Measurements from ENCODE around the gene ZNF655.
"Not testable (repeated sequence)": the region's sequence is repeated elsewhere in the genome, so short reads cannot be mapped to it uniquely, and the experiment has no call there.

The ZNF655 gene

DNA sequence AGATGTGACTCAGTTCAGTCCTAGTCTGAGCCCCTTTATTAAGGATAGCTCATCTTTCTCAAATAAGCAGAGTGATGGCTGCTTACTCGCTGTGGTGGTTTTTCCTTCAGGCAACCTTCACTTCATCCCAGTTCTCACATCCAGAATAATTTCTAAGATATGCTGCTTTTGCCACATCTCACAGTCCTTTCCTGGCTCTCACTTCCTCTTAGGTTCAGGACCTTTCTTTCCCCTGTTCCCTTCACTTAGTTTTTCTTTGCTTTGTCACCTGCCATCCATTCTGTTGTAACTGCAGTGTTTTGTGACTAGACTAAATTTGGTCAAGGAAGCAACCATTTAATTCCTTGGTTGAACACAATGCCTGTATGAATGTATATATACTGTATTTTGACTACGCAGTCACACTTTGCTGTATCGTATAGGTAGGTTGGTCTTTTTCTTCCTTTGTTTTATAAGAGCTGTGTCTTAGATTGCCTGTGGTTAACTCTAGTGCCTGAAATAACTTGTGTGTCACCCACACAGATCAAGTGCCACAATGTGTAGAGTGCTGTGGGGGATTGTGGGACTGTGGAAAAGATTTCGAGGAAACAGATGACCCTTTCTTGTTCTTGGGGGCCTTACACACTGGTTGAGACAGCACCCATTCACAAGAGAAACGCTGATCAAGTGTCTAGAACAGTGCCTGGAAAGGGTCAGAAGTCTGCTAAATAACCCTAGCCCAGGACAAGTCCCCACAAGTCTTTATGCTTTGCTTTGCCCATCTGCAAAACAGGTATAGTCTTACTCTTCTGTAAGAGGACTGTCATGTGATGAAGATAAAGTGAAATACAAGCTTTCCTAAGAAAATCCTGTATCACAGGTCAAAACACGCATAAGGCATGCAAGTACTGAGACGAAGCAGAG is 2.6 kb downstream of the ZNF655 start:
- FAIRE-seq = no peak

DNA sequence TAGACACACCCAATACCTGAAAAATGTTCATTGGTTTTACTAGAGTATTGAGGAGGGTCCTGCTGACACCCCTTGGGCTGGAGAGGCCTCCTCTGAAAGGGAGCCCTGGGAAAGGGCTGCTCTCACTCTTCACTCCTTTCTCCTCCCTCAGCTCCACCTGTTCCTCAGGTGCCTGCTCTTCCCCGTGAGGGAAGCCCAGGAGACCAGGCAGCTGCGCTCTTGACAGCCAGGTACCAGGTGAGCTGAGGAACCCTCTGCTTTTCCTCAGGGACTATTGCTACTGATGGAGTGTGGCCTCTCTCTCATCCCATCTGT is 3.3 kb downstream of the ZNF655 start:
- FAIRE-seq = no peak

DNA sequence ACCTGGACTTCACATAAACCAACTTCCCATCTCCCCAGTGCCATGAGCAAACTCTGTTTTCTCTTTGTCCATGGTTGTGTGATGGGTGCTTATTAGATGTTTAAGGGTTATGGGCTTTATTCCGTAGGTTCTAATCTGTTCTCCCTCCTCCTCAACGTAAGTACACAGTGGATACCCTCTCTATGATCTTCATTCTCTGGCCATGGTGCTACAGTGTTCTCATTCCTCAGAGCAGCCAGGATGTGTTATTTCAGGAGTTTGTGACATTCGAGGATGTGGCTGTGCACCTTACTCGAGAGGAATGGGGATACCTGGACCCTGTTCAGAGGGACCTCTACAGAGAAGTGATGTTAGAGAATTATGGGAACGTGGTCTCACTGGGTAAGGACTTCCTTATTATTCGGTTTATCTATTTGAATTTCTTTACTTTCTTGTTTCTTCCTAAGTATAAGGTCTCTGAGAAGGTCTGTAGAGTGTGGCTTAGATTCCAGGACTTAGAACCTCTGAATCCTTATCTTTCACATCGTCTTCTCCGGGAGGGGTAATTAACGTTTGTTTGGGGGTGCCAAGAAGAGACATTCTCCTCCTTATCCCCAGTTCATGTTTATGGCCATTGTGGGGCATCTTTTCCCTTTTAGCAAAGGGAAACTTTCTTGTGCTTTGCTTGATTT is 3.8 kb downstream of the ZNF655 start:
- FAIRE-seq = no peak

DNA sequence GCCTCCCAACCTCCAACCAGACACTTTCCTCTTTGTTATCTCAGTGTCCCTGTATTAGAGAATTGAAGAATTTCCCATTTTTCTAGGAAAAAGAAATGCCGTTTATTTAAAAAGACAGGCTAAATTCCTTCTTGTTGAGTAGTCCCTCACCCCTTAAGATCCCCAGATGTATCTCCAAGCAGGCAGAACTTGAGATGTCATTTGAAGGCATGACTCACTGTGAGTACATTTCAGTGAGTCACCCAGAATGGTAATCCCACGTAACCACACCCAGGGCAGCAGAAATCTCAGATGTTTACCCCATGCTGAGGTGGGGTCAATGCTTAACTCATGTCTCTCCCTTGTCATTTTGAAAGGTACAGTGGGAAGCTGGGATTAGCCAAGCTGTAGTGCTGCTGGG is 4.4 kb downstream of the ZNF655 start:
- FAIRE-seq = no peak

DNA sequence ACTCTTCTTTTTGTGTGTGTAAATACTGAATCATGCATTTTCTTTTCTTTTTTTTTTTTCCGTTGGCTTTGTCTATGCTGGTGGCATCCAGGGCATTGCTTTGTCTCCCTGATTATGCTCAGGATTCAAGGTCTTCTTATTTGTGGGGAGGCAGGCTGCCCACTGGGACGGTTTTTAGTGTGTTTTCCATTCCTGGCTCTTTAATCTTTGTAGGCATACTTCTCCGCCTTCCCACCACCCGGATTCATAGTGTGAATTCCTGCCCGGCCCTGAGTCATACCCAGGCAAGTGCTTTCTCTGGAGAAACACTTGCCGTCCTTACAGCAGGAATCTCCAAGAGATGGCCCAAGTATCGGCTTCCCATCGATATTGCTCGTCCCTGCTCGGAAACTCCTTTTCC is 5.2 kb downstream of the ZNF655 start:
- FAIRE-seq = no peak

DNA sequence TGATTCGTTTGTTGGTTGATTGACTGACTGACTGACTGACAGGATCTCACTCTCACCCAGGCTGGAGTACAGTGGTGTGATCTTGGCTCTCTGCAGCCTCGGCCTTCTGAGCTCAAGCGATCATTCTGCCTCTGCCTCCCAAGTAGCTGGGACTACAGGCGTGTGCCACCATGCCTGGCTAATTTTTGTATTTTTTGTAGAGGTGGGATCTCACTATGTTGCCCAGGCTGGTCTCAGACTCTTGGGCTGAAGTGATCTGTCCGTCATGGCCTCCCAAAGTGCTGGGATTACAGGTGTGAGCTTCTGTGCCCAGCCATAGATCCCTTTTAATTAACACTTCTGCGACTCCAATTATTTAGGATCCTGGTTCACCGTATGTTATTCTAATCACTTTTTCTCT is 10.3 kb downstream of the ZNF655 start:
- not testable (repeated sequence) for FAIRE-seq

DNA sequence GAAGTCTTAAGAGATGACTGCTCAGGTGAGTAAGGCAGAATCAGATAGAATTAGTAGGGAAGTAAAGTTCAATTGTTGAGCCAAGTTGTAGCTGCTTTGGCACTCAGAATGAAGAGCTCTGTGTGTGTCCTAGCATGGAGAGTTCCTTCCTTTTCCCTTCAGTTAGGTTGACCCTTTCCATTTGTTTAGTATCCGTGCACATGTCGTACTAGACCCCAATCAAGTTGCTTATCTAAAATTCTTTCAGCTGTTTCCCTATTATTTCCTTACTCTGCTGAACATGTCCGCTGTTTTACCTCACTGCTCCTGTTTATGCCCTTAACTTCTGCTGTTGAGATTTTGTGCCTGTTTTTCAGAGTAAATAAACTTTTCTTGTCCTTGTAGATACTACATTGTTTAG is 13.3 kb downstream of the ZNF655 start:
- no peak for FAIRE-seq

DNA sequence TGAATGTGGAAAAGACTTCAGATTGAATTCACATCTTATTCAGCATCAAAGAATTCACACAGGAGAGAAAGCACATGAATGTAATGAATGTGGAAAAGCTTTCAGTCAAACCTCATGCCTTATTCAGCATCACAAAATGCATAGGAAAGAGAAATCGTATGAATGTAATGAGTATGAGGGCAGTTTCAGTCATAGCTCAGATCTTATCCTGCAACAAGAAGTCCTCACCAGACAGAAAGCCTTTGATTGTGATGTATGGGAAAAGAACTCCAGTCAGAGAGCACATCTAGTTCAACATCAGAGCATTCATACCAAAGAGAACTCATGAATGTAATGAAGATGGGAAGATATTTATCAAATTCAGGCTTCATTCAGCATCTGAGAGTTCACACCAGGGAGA is 14.8 kb downstream of the ZNF655 start:
- no peak for FAIRE-seq

DNA sequence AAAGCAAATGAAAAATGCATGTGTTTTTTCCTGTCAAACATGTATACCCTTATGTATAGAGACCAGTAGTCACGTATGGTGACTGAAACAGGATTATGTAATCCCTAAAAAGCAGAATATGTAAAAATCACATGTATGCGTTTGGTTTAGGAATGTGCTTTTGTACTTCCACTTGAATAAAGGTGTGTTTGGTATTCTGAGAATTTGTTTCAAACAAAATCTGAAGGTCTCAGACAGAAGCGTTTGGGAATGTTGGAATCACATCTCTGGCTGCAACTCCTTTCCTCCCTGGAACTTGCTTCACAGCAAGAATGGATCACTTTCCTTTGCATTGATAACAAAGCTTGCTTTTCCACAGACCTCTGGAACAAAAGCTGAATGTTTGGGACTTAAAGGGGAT is 17.8 kb downstream of the ZNF655 start:
- FAIRE-seq = no peak

DNA sequence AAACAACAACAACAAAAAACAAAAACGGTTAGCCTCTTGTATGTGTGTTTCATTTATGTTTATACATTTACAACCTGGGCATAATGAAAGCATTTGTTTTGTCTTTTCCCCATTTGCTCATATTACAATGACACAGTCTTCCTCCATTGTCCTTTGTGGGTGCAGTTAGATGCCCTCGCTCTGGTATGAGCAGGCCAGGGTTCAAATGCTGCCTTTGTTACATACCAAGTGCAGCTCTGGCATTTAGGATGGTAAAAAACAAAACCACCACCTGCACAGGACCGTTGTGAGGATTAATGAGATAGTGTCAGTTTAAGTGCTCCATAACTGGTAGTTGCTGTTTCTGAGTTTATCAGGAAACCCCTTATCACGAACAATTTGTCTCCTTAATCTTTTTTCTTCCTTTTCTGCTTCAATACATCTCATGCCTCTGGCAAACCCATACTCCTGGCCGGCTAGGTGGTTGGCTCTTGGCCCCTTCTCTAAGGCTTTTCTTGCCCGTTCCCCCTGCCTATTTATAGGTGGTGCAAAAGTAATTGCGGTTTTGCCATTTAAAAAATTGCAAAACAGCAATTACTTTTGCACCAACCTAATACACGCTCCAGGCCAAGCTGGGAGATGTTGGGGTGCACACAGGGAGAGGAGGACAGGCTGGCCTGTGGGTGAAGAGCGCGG is 21.0 kb downstream of the ZNF655 start:
- no peak for FAIRE-seq

DNA sequence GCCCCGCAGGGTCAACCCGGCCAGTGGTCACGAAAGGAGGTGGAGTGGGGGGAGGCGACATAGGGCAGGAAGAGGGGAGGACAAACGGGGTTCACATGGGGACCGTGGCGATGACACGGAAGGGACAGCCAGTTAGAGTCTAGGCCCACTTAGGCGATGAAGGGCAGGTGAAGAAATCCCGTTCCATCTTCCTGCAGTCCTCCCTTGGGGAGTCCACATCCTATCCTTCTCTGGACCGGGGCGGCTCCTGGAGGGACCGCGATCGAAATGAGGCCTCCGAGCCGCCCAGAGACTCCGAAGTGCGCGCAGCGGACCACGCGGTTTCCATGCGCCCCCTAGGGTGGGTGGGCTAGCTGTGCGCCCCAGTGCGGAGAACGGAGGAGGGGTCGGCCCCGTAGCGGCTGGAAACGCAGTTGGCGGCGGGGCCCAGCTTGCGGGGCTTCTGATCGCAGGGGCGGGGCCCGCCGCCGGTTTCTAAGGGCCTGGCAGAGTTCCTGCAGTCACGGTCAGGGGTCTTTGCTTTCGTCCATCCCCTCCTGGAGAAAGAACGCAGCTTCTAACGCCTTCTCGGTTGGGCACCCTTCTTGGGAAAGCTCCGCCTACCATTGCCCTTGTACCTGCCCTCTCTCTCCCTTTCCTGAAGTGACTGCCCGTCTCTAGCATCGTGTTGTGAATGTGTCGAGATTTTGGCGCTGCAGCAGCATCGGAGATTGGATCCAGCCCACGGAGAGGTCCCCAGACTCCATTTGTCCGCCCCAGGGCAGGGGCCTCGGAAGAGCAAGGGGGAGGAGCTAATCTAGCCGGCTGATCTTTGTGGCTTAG is 21.7 kb downstream of the ZNF655 start:
- FAIRE-seq = no peak

DNA sequence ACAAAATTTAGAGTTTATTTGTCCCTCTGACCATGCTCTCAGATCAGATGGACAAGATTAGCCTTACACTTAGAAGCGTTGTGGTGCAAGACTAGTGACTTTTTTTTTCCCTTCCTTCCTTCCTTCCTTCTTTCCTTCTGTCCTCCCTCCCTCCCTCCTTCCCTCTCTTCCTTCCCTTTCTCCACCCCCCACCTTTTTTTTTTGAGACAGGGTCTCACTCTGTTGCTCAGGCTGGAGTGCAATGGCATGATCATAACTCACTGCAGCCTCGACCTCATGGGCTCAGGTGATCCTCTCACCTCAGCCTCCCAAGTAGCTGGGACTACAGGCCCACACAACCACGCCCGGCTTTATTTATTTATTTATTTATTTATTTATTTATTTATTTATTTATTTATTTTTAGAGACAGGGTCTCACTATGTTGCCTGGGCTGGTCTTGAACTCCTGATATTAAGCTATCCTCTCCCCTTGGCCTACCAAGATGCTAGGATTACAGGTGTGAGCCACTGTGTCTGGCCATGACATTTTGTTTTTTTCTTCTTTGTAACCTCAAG is 22.4 kb downstream of the ZNF655 start:
- FAIRE-seq = not testable (repeated sequence)

DNA sequence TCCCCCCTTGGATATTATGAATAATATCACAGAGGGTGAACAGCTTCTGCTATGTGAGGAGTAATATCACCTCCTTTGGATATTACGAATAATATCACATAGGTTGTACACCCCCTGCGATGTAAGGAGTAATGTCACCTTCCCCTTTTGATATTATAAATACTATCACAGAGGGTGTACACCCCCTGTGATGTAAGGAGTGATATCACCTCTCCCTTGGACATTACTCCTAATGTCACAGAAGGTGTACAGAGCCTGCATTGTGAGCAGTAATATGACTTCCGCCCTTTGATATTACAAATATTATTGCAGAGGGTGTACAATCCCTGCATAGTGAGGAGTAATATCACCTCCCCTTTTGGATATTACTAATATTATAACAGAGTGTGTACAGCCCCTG is 30.4 kb downstream of the ZNF655 start:
- no peak for FAIRE-seq

DNA sequence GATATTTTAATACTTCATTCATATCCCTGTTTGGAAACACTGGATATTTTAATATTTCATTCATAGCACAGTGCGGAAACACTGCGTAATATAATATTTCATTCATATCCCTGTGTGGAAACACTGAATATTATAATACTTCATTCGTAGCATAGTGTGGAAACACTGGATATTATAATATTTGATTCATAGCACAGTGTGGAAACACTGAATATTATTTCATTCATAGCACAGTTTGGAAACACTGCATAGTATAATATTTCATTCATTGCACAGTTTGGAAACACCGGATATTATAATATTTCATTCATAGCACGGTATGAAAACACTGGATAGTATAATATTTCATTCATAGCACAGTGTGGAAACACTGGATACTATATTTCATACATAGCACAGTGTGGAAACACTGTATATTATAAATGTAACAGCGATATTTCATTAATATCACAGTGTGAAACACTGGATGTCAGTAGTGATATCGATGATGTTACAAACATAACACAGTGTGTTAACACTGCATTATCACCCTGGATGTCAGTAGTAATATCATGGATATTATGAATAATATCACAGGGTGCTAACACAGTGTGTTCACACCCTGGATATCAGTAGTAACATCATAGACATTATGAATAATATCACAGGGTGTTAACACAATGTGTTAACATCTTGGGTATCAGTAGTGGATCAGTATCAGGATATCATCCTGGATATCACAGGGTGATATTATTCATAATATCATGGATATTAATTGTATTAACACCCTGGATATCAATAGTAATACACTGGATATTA is 36.7 kb downstream of the ZNF655 start:
- no peak for FAIRE-seq

DNA sequence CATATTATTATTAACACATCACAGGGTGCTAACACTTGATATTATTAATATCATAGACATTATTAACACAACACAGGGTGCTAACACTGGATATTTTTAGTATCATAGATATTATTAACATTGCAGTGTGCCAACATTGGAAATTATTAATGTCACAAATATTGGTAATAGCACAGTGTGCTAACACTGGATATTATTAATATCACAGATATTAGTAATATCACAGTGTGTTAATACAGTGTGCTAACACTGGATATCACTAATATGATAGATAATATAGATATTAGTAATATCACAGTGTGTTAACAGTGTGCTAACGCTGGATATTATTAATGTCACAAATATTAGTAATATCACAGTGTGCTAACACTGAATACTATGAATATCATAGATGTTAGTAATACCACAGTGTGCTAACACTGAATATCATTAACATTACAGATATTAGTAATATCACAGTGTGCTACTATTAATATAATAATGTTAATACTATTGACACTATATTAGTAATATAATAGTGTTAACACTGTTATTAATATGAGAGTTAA is 38.0 kb downstream of the ZNF655 start:
- peak; percentile 84 for FAIRE-seq

DNA sequence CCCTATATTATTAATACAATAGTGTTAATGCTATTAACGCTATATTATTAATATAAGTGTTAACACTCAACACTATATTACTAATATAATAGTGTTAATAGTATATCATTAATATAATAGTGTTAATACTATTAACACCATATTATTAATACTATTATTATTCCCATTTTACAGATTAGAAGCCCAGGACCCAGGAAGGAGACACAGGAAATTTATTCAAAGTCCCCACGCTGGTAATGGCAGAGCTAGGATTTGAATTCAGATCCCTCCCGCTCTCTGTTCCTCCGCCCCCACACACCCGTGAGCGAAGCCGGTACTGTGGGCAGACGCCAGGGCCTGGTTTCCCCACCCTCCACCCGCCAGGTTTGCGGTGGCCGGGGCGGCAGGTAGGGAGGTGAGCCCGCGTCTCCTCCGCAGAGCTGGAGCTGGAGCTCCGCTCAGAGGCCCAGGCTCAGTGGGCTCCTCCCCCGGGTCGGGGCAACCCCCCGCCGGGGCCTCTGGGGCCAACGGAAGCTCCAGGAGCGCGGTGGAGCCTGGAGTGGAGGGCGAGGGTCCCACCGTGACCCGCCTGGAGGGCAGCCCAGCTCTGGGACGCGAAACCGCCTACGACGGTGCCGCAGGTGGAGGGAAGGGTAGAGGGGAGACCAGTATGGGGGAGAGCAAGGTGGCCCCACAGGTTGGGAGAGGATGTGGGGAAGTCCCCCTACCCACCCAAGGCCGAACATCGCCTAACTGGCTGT is 39.5 kb downstream of the ZNF655 start, which contains the start of gene TMEM225B:
TSS of gene TMEM225B (plus strand) at position 506 of the 740 bp plus-strand sequence. CDS start 6,122 bp downstream, outside the sequence.
- FAIRE-seq = no peak

DNA sequence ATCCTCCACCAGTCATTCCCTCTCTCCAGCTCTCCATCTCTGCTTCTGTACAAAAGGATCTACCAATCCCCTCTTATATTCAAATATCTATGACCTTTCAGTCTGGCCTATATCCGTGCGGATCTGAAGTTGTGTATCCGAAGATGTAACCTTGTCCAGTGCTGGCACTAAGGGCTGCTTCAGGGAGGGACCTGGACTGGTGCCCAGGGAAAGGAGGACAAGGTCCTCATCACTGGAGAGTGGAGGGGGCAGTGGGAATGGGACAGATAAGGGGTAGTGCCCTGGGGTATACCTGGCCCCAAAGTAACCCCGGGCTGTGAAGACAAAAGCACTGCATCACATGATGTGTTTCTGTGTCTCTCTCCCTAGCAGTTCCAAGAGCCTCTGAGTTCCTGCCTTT is 41.4 kb downstream of the ZNF655 start:
- no peak for FAIRE-seq

DNA sequence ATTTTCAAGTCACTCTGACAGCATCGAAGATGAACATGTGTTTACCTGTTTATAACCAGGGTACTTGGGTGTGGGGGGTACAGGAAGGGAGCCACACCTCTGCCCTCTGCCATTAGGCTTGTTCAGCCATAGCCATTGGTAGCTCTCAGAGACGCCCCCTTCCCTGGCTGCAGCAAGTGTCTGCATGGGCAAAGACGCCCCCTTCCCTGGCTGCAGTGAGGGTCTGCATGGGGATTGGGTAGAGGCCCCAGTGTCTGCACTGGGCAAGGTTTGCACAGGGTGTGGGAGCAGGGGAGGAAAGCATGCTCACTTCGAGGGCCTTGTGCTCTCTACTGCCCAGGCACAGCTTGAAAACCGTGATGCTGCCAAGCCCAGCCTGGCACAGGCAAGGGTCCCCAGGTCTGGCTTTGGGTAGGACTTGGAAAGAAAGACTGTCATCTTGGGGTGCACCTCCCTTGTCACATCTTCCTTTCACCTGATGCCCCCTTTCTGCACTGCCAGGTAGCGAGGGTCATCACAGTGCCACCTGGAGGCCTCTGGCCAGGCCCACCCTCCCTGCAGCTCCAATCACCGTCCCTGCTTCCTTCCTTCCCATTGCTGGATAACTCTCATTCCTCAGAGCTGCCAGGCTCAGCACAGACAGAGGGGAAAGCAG is 43.3 kb downstream of the ZNF655 start:
- FAIRE-seq = no peak

DNA sequence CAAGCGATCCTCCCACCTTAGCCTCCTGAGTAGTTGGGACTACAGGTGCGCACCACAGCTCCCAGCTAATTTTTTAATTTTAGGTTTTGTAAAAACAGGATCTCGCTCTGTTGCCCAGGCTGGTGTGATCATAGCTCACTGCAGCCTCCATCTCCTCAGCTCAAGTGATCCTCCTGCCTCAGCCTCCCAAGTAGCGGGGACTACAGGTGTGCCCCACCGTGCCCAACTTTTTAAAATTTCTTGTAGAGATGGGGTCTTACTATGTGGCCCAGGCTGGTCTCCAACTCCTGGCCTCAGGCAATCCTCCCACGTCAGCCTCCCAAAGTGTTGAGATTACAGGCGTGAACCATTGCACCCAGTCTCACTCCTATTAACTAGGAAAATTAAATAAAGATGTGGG is 47.1 kb downstream of the ZNF655 start:
- no peak for FAIRE-seq

DNA sequence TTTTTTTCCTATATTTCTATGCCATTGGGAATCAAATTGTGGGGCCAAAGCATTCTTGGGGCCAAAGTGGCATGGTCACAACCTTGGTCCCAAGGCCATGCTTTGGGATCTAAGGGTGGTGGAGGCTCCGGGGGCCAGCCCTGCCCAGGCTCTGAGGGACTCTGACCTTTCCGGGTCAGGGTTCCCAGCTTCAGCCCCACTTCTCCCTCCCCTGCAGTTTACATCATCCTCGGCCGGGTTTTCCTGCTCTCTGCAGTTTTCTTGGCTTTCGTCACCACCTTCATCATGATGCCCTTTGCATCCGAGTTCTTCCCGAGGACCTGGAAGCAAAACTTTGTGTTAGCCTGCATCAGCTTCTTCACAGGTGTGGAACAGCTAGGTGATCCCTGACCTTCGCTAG is 48.1 kb downstream of the ZNF655 start:
- no peak for FAIRE-seq
